Progenitor cell of endocrine pancreas (in vitro differentiated cells): ENCODE data around the gene CCL3. TPM values are rescaled to one million over a fixed set of nuclear protein-coding genes. Genes with fewer than 3 reads are reported as not detected.

Experiments used
- DNase-seq: peaks from one replicate; pipeline ENCODE4 v3.0.0; 2021; ENCODE audit warnings: low spot score; ENCODE audit not compliant: unreplicated experiment
- H3K27ac Mint-ChIP-seq: 2 replicates; pipeline ENCODE4 v1.8.0; 2021; ENCODE audit warnings: mild to moderate bottlenecking, moderate library complexity, mixed read lengths
- H3K27me3 Mint-ChIP-seq: 2 replicates; pipeline ENCODE4 v1.8.0; 2021; ENCODE audit warnings: mixed read lengths
- H3K36me3 Mint-ChIP-seq: 2 replicates; pipeline ENCODE4 v1.8.0; 2022; ENCODE audit warnings: mixed read lengths; ENCODE audit not compliant: insufficient read depth
- H3K4me1 Mint-ChIP-seq: 2 replicates; pipeline ENCODE4 v1.8.0; 2021; ENCODE audit warnings: low read depth, mixed read lengths
- H3K4me3 Mint-ChIP-seq: 2 replicates; pipeline ENCODE4 v1.8.0; 2021; ENCODE audit warnings: low read depth, mild to moderate bottlenecking, moderate library complexity, mixed read lengths
- H3K9me3 Mint-ChIP-seq: 2 replicates; pipeline ENCODE4 v1.8.0; 2021; ENCODE audit warnings: low read depth, mixed read lengths
- CTCF ChIP-seq: fragments of 200-600 bp; sonication (generic); IDR thresholded peaks from one replicate; pipeline ENCODE4 v1.5.0; 2021; ENCODE audit warnings: antibody characterized with exemption, mild to moderate bottlenecking; ENCODE audit not compliant: unreplicated experiment
- total RNA-seq: library from RNA; stranded (reverse); gene quantifications from 2 replicates; pipeline ENCODE4 v1.2.1, GENCODE V29; 2021

Gene CCL3
- total RNA-seq, 1 donor from 2014 or later, result not detected

GRCh38 chr17:36071751-36072150, 18.2 kb downstream of the CCL3 start:
- H3K27ac Mint-ChIP-seq, result no peak overlapping the region
- H3K4me3 Mint-ChIP-seq, result no peak overlapping the region
- no peak for TF ChIP-seq CTCF
- peaks cover 1% of the 10 kb centered on the region for H3K4me1 Mint-ChIP-seq
- H3K36me3 Mint-ChIP-seq, result no peaks in the 10 kb centered on the region
- no peaks in the 10 kb centered on the region for H3K27me3 Mint-ChIP-seq
- DNase-seq, result no peak
- peaks cover 2% of the 10 kb centered on the region for H3K9me3 Mint-ChIP-seq

GRCh38 chr17:36070427-36070826, 19.5 kb downstream of the CCL3 start:
- no peaks in the 10 kb centered on the region for H3K36me3 Mint-ChIP-seq
- H3K9me3 Mint-ChIP-seq, result no peaks in the 10 kb centered on the region
- no peaks in the 10 kb centered on the region for H3K27me3 Mint-ChIP-seq
- no peak overlapping the region for H3K4me3 Mint-ChIP-seq
- no peak for TF ChIP-seq CTCF
- H3K4me1 Mint-ChIP-seq, result peaks cover 1% of the 10 kb centered on the region
- H3K27ac Mint-ChIP-seq, result no peak overlapping the region
- DNase-seq, result no peak

- no peak for TF ChIP-seq CTCF
- no peaks in the 10 kb centered on the region for H3K9me3 Mint-ChIP-seq
- no peak for DNase-seq
- H3K27ac Mint-ChIP-seq, result no peak overlapping the region
- no peak overlapping the region for H3K4me3 Mint-ChIP-seq
- no peaks in the 10 kb centered on the region for H3K36me3 Mint-ChIP-seq
- peaks cover 1% of the 10 kb centered on the region for H3K4me1 Mint-ChIP-seq
- H3K27me3 Mint-ChIP-seq, result no peaks in the 10 kb centered on the region
These were observed 20.8 kb downstream of the CCL3 start for GRCh38 chr17:36069136-36069535.

- DNase-seq, result no peak
- no peak for TF ChIP-seq CTCF
- Mint-ChIP-seq H3K36me3 (no peaks in the 10 kb centered on the region), H3K4me3 (no peak overlapping the region), H3K9me3 (no peaks in the 10 kb centered on the region), H3K27me3 (no peaks in the 10 kb centered on the region), H3K4me1 (peaks cover 1% of the 10 kb centered on the region), H3K27ac (no peak overlapping the region)
These were observed 21.4 kb downstream of the CCL3 start for GRCh38 chr17:36068524-36068923.

GRCh38 chr17:36066365-36066985, 23.5 kb downstream of the CCL3 start:
- no peak for TF ChIP-seq CTCF
- Mint-ChIP-seq H3K4me1 (no peaks in the 10 kb centered on the region), H3K27ac (no peak overlapping the region), H3K36me3 (no peaks in the 10 kb centered on the region), H3K4me3 (no peak overlapping the region), H3K9me3 (no peaks in the 10 kb centered on the region), H3K27me3 (no peaks in the 10 kb centered on the region)
- DNase-seq, result no peak
